Activated CD8-positive, alpha-beta memory T cell treated with anti-CD3 and anti-CD28 coated beads for 36 hours (primary cell): Measurements from ENCODE around the gene OPTN. TPM values are rescaled to one million over a fixed set of nuclear protein-coding genes. Genes with fewer than 3 reads are reported as not detected.
"Not testable (repeated sequence)": the region's sequence is repeated elsewhere in the genome, so short reads cannot be mapped to it uniquely, and the experiment has no call there.

Experiments used
- CTCF ChIA-PET: fragments of 350-600 bp; sonication (Branson Sonifier 250); formaldehyde crosslinking; loops from one replicate; lab custom pipeline; 2021; ENCODE audit warnings: antibody characterized with exemption; lab: Charles Lee
- POLR2A ChIA-PET: fragments of 350-600 bp; sonication (Branson Sonifier 250); formaldehyde crosslinking; loops from one replicate; lab custom pipeline; 2021; ENCODE audit warnings: antibody characterized with exemption; lab: Charles Lee
- total RNA-seq, 2 experiments: library from RNA; stranded (reverse); gene quantifications; one replicate each; pipeline ENCODE4 v1.2.3, GENCODE V29; 2021

OPTN gene
- total RNA-seq, 2 experiments from 2014 or later: 44.0 to 49.5 TPM

- CTCF ChIA-PET: no interaction called here
- POLR2A ChIA-PET: no interaction called here
These were observed 12.4 kb upstream of the OPTN start for GRCh38 chr10:13087601-13087985.

- CTCF ChIA-PET: no interaction called here
- POLR2A ChIA-PET: no interaction called here
These were observed 11.9 kb upstream of the OPTN start for GRCh38 chr10:13087986-13088618.

- ChIA-PET POLR2A (no interaction called here), CTCF (no interaction called here)
These were observed 10.6 kb upstream of the OPTN start for GRCh38 chr10:13089345-13089744.

- POLR2A ChIA-PET: no interaction called here
These were observed 9.7 kb upstream of the OPTN start for GRCh38 chr10:13090289-13090688.

GRCh38 chr10:13091801-13092200 is 8.2 kb upstream of the OPTN start:
- ChIA-PET CTCF (no interaction called here), POLR2A (no interaction called here)

More at GRCh38 chr10:13090289-13090688, 9.7 kb upstream of the OPTN start:
- CTCF ChIA-PET: interaction anchor here (1.0 kb wide), 1 partner anchor 10 kb away, joined by 3 read pairs; the partner anchor contains the start of gene OPTN

- ChIA-PET CTCF (interaction anchor here (0.6 kb wide), 1 partner anchor 16 kb away, joined by 3 read pairs; no protein-coding TSS in a partner anchor), POLR2A (no interaction called here)
These were observed 7.5 kb upstream of the OPTN start for GRCh38 chr10:13092291-13093102.

- CTCF ChIA-PET, POLR2A ChIA-PET: not testable (repeated sequence)
These were observed 5.9 kb upstream of the OPTN start for GRCh38 chr10:13094082-13094481.

GRCh38 chr10:13095094-13095493 is 4.9 kb upstream of the OPTN start:
- CTCF ChIA-PET: no interaction called here
- POLR2A ChIA-PET: no interaction called here

- ChIA-PET CTCF (no interaction called here), POLR2A (no interaction called here)
These were observed 4.0 kb upstream of the OPTN start for GRCh38 chr10:13095929-13096328.

GRCh38 chr10:13099144-13099665 is 758 bp upstream of the OPTN start:
- ChIA-PET POLR2A (interaction anchor here (1.6 kb wide), 1 partner anchor 63 kb away, joined by 3 read pairs; no protein-coding TSS in a partner anchor), CTCF (interaction anchor here (0.8 to 1.3 kb wide), 4 partner anchors 9 to 203 kb away, joined by 3 to 4 read pairs (median 3); partner anchors contain the start of gene PHYH)

GRCh38 chr10:13100349-13101294 is 659 bp downstream of the OPTN start:
- ChIA-PET CTCF (interaction anchor here (0.9 to 1.3 kb wide), 3 partner anchors 10 to 202 kb away, joined by 3 to 4 read pairs (median 3); no protein-coding TSS in a partner anchor), POLR2A (interaction anchor here (0.5 to 1.6 kb wide), 4 partner anchors 61 to 697 kb away, joined by 3 to 4 read pairs (median 3); no protein-coding TSS in a partner anchor)

- POLR2A ChIA-PET: interaction anchor here (0.5 kb wide), 1 partner anchor 186 kb away, joined by 11 read pairs; no protein-coding TSS in a partner anchor
- CTCF ChIA-PET: no interaction called here
These were observed 2.2 kb downstream of the OPTN start for GRCh38 chr10:13102002-13102794.

- ChIA-PET POLR2A (no interaction called here), CTCF (no interaction called here)
These were observed 3.6 kb downstream of the OPTN start for GRCh38 chr10:13103554-13103953.

GRCh38 chr10:13104697-13105096 is 4.7 kb downstream of the OPTN start:
- POLR2A ChIA-PET: no interaction called here
- CTCF ChIA-PET: no interaction called here

- ChIA-PET POLR2A (no interaction called here), CTCF (no interaction called here)
These were observed 5.2 kb downstream of the OPTN start for GRCh38 chr10:13105184-13105583.

- ChIA-PET POLR2A (no interaction called here), CTCF (no interaction called here)
These were observed 6.6 kb downstream of the OPTN start for GRCh38 chr10:13106387-13107045.

GRCh38 chr10:13110908-13111307 is 10.9 kb downstream of the OPTN start:
- POLR2A ChIA-PET: no interaction called here
- CTCF ChIA-PET: no interaction called here

GRCh38 chr10:13113544-13113943 is 13.6 kb downstream of the OPTN start:
- CTCF ChIA-PET: no interaction called here
- POLR2A ChIA-PET: no interaction called here
